ENCODE data around the gene CCDC167.
A peak's percentile ranks its signal among the peaks of the same experiment; 100 is the strongest.

CCDC167 gene

DNA sequence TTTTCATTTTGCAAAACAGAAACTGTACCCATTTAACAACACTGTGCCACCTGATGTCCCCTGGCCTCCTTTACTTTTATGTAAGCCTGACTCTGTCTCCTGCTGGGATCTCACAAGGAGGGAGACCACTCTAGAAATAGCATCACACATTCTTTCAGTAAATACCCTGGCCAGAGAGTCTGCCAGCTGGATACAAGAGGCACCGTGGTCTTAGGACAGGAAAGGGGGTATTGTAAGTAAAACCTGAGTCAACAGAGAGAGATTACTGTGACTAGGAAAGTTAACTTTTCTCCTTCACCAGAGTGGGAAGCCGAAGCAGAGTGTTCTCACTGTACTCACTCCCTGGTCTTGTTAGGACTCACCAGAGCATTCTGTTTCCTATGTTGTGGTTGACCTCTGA, 38.9 kb downstream of the CCDC167 start:
- H3K36me3 ChIP-seq (ENCODE audit: insufficient read depth, insufficient read length, low read length): peaks cover 54% of the 10 kb centered on the region
- DNase-seq (ENCODE audit: low read depth, low spot score): peak; percentile 5

DNA sequence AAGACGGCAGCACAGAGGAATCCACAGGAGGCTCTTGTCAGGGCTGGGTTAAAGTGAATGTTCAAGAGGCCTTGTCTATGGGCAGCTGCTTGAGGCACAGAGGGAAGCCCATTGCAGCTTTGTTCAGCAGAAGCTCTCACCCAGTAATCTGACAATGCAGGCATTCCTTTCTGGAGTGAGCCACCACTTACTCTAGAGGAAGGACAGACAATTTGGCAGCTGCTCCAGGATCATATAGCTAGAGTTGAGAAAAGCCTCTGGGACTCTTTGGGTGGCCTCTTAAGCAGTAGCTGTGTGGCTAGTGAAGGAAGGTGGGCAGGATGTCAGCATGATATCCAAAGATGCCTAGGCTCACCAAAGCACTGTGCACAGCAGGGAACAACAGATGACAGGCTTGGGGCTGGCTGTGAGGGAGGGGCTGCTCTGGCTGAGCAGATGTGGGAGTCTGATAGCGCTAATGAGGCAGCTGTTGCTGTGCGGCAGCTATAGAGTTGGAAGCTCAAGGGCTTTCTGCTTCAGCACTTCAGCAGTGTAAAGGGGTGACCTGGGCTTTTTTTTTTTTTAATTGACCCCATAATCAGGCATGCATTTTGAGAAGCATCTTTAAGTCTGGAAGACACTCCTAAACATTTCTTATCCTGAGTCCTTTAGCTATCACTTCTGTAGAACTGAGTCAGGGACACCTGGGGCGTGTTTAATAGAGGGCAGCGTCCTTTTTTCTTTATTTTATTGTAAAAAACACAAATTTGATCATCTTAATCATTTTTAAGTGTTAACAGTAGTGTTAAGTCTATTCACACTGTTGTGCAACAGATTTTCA, 39.5 kb downstream of the CCDC167 start:
- DNase-seq (ENCODE audit: low read depth, low spot score): peak; percentile 57
- Histone ChIP-seq H3K36me3 (ENCODE audit: insufficient read depth, insufficient read length, low read length) (peaks cover 58% of the 10 kb centered on the region), H3K4me1 (ENCODE audit: insufficient read depth, insufficient read length) (no peaks in the 10 kb centered on the region), H3K27me3 (ENCODE audit: insufficient read depth, insufficient read length) (no peaks in the 10 kb centered on the region), H3K9ac (ENCODE audit: insufficient read length, low read depth) (no peak overlapping the region), H3K9me3 (ENCODE audit: insufficient read depth, low read length) (no peaks in the 10 kb centered on the region), H3K4me3 (ENCODE audit: insufficient read length, low read depth) (no peak overlapping the region)
- TF ChIP-seq SUZ12 (IDR thresholded peaks at IDR 0.05; ENCODE audit: extremely low read depth, insufficient read depth, insufficient read length) (no peak), ZNF274 (IDR thresholded peaks at IDR 0.05; ENCODE audit: low read depth, low read length) (no peak), YY1 (IDR thresholded peaks at IDR 0.05; ENCODE audit: insufficient read depth, insufficient read length) (no peak)

More for the DNA sequence above, 38.9 kb downstream of the CCDC167 start:
- no peaks in the 10 kb centered on the region for H3K4me1 ChIP-seq (ENCODE audit: insufficient read depth, insufficient read length)
- no peak overlapping the region for H3K9ac ChIP-seq (ENCODE audit: insufficient read length, low read depth)
- H3K9me3 ChIP-seq (ENCODE audit: insufficient read depth, low read length): no peaks in the 10 kb centered on the region
- no peaks in the 10 kb centered on the region for H3K27me3 ChIP-seq (ENCODE audit: insufficient read depth, insufficient read length)
- H3K4me3 ChIP-seq (ENCODE audit: insufficient read length, low read depth): no peak overlapping the region
- TF ChIP-seq ZNF274 (IDR thresholded peaks at IDR 0.05; ENCODE audit: low read depth, low read length) (no peak), YY1 (IDR thresholded peaks at IDR 0.05; ENCODE audit: insufficient read depth, insufficient read length) (no peak), SUZ12 (IDR thresholded peaks at IDR 0.05; ENCODE audit: extremely low read depth, insufficient read depth, insufficient read length) (no peak)

DNA sequence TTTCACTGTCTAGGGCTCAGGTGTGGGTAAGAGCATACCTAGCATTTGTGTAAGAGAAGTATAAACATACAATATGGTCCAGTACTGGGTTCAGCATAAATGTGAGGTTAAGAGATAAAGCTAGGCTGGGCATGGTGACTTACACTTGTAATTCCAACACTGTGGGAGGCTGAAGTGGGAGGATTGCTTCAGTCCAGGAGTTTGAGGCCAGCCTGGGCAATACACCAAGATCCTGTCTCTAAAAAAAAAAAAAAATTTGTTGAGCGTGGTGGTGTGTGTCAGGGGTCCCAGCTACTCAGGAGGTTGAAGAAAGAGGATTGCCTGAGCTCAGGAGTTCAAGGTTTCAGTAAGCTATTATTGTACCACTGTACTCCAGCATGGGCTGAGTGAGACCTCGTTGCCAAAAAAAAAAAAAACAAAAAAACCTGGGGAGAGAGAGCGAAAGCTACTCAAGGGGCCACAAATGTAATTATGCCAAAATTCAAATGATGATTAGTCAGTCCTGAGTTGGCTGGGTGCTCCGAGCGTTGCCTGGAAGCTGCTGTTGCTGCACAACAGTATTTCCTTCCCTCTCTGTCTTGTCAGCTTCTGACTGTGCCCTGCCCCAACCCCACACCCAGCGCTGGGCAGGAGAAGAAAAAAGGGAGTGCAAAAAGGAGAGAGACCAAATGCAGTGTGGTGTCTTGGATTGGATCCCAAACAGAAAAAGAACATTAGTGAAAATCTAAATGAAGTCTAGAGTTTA, 42.7 kb downstream of the CCDC167 start:
- H3K36me3 ChIP-seq (ENCODE audit: insufficient read depth, insufficient read length, low read length): peaks cover 69% of the 10 kb centered on the region

DNA sequence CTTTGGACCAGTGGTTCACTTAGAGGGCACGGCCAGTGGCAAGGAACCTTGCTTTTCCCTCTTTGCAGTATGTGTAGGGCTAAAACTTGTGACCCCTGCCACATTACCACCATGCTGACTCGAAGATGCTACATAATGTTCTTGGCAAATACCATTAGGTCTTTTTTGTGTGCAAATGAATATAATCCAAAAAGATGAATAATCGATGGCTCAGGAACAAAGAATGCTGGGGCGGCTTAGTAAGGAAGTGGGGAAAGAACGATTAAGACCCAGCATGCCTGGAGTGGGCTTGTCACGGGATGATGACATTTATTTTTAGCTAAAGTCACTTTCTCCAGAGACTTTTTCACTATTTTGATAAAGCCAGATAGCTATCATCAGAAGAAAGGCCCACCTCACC, 43.6 kb downstream of the CCDC167 start:
- H3K9me3 ChIP-seq (ENCODE audit: insufficient read depth, low read length): no peaks in the 10 kb centered on the region
- H3K27me3 ChIP-seq (ENCODE audit: insufficient read depth, insufficient read length): no peaks in the 10 kb centered on the region
- no peak overlapping the region for H3K4me3 ChIP-seq (ENCODE audit: insufficient read length, low read depth)
- no peaks in the 10 kb centered on the region for H3K4me1 ChIP-seq (ENCODE audit: insufficient read depth, insufficient read length)
- H3K9ac ChIP-seq (ENCODE audit: insufficient read length, low read depth): no peak overlapping the region
- no peak for DNase-seq (ENCODE audit: low read depth, low spot score)
- TF ChIP-seq YY1 (IDR thresholded peaks at IDR 0.05; ENCODE audit: insufficient read depth, insufficient read length) (no peak), SUZ12 (IDR thresholded peaks at IDR 0.05; ENCODE audit: extremely low read depth, insufficient read depth, insufficient read length) (no peak), ZNF274 (IDR thresholded peaks at IDR 0.05; ENCODE audit: low read depth, low read length) (no peak)
- H3K36me3 ChIP-seq (ENCODE audit: insufficient read depth, insufficient read length, low read length): peaks cover 69% of the 10 kb centered on the region

More for the DNA sequence above, 42.7 kb downstream of the CCDC167 start:
- H3K4me3 ChIP-seq (ENCODE audit: insufficient read length, low read depth): no peak overlapping the region
- H3K9ac ChIP-seq (ENCODE audit: insufficient read length, low read depth): no peak overlapping the region
- no peaks in the 10 kb centered on the region for H3K9me3 ChIP-seq (ENCODE audit: insufficient read depth, low read length)
- DNase-seq (ENCODE audit: low read depth, low spot score): no peak
- no peaks in the 10 kb centered on the region for H3K4me1 ChIP-seq (ENCODE audit: insufficient read depth, insufficient read length)
- no peaks in the 10 kb centered on the region for H3K27me3 ChIP-seq (ENCODE audit: insufficient read depth, insufficient read length)
- no peak for TF ChIP-seq YY1 (IDR thresholded peaks at IDR 0.05; ENCODE audit: insufficient read depth, insufficient read length)

DNA sequence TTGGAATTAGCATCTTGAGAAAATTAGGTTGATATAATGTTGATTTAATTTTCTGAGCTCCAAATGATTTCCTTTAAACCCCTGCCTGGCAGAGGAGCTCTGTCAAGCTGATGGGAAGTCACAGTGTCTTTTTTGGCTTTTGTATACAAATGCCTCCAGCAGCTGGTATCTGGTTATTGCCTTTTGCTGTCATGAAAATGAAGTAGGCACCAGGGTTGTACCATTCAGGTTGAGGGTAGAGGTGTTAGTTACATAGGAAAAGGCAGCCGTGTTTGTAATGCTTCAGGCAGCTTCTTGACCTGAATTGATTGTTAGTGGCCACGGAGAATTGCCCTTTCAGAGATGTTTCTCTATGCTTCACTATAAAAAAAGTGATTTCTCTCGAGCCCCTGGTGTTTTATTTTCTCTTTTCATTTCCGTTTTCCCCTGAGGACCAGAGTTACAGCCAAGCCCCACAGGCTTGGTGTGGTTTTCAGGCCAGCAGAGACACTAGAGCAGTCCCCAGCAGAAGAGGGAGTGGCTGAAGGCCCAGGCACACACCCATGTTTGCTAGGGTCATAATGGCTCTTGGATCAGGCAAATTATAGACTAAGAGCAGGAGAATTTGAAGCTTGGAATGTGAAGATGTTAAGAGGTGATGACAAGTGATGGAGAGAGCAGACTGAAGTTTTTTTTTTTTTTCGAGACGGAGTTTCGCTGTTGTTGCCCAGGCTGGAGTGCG, 45.1 kb downstream of the CCDC167 start:
- TF ChIP-seq YY1 (IDR thresholded peaks at IDR 0.05; ENCODE audit: insufficient read depth, insufficient read length) (no peak), ZNF274 (IDR thresholded peaks at IDR 0.05; ENCODE audit: low read depth, low read length) (no peak), SUZ12 (IDR thresholded peaks at IDR 0.05; ENCODE audit: extremely low read depth, insufficient read depth, insufficient read length) (no peak)
- Histone ChIP-seq H3K27me3 (ENCODE audit: insufficient read depth, insufficient read length) (no peaks in the 10 kb centered on the region), H3K9ac (ENCODE audit: insufficient read length, low read depth) (no peak overlapping the region), H3K9me3 (ENCODE audit: insufficient read depth, low read length) (no peaks in the 10 kb centered on the region), H3K36me3 (ENCODE audit: insufficient read depth, insufficient read length, low read length) (peaks cover 78% of the 10 kb centered on the region), H3K4me1 (ENCODE audit: insufficient read depth, insufficient read length) (no peaks in the 10 kb centered on the region), H3K4me3 (ENCODE audit: insufficient read length, low read depth) (no peak overlapping the region)
- DNase-seq (ENCODE audit: low read depth, low spot score): no peak

DNA sequence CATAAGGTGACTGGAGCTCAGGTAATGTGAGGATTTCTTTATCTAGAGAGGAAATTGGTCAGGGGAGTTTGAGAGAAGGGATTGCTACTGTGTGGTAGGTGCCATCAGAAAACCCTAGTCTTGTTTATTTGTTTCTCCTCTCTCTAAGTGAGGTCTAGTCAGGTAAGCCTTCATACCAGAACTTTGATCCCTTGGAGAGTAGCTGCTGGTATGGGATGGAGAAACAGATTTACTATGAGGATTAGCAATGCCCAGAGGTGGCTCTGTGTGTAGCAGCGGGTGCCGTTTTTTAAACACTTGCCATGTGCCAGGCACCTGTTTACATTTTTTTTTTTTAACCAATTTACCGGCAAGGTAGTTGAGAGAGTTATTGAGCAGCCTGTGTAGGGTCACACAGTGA, 47.2 kb downstream of the CCDC167 start:
- Histone ChIP-seq H3K9me3 (ENCODE audit: insufficient read depth, low read length) (no peaks in the 10 kb centered on the region), H3K4me1 (ENCODE audit: insufficient read depth, insufficient read length) (no peaks in the 10 kb centered on the region), H3K36me3 (ENCODE audit: insufficient read depth, insufficient read length, low read length) (peaks cover 71% of the 10 kb centered on the region), H3K27me3 (ENCODE audit: insufficient read depth, insufficient read length) (no peaks in the 10 kb centered on the region), H3K4me3 (ENCODE audit: insufficient read length, low read depth) (no peak overlapping the region), H3K9ac (ENCODE audit: insufficient read length, low read depth) (no peak overlapping the region)
- TF ChIP-seq SUZ12 (IDR thresholded peaks at IDR 0.05; ENCODE audit: extremely low read depth, insufficient read depth, insufficient read length) (no peak), ZNF274 (IDR thresholded peaks at IDR 0.05; ENCODE audit: low read depth, low read length) (no peak), YY1 (IDR thresholded peaks at IDR 0.05; ENCODE audit: insufficient read depth, insufficient read length) (no peak)
- DNase-seq (ENCODE audit: low read depth, low spot score): no peak

Measured in NT2/D1 (cell line).